ENCODE data around the gene SLC35E2B.
A peak's percentile ranks its signal among the peaks of the same experiment; 100 is the strongest.

Gene SLC35E2B

DNA sequence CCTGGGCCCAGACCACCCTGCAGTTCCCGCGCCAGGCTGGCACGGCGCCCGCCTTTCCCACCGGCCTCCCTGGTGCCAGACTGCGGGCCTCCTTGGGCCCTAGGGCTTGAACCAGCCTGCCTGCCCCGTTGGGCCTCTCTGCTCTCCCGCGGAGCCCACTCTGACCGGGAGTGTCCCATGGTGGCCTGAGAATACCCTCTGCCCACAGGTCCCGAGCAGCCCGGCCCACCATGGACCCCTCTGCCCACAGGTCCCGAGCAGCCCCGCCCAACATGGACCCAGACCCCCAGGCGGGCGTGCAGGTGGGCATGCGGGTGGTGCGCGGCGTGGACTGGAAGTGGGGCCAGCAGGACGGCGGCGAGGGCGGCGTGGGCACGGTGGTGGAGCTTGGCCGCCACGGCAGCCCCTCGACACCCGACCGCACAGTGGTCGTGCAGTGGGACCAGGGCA, 69.4 kb downstream of the SLC35E2B start:
- no peak for DNase-seq

DNA sequence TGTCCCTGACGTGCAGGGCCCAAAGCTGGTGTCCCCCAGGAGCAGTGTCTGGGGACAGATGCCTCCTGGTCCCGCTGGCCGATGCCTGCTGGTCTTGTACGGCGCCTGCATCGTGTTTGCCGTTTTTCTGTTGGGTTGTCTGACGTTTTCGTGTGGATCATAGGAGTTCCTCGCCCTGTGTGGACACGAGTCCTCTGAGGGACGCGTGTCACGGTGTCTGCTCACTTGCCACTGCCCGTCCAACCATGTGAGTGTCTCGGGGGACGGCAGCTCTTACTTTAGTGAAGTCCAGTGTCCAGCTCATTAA, 69.9 kb downstream of the SLC35E2B start:
- DNase-seq: no peak

DNA sequence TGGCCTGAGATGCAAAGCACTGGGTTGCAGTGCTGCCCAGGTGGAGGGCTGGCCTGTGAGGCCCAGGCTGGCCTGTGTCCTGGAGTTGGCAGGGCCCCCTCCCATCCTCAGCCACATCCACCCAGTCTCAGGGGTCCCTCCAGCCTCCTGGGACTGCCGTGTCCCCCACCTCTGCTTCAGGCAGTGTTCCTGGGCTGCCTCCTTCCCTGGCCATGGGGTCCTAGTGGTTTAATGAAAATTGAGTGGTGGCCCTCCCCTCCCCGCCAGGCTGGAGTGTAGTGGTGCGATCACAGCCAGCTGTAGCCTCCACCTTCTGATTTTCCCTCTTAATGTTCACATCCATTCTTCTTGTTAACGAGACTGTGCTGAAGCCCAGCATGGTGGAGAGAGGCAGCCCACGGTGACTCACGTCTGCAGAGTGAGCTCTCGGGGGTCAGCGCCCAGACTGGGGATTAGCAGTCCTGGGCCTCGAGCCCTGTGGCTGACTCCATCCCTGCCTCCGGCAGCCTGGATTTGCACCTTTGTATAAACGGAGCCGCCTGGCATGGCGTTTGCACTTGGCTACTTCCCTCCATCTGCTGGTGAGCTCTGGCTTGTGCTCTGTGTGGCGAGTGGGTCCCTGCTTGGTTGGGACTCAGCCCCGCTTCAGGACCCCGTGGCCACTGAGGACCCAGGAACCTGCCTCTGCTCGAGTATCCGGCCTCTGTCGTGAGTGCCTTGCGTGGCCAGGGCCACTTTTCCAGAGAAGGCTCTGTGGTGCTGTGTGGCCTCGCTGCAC, 70.4 kb downstream of the SLC35E2B start:
- no peak for DNase-seq

DNA sequence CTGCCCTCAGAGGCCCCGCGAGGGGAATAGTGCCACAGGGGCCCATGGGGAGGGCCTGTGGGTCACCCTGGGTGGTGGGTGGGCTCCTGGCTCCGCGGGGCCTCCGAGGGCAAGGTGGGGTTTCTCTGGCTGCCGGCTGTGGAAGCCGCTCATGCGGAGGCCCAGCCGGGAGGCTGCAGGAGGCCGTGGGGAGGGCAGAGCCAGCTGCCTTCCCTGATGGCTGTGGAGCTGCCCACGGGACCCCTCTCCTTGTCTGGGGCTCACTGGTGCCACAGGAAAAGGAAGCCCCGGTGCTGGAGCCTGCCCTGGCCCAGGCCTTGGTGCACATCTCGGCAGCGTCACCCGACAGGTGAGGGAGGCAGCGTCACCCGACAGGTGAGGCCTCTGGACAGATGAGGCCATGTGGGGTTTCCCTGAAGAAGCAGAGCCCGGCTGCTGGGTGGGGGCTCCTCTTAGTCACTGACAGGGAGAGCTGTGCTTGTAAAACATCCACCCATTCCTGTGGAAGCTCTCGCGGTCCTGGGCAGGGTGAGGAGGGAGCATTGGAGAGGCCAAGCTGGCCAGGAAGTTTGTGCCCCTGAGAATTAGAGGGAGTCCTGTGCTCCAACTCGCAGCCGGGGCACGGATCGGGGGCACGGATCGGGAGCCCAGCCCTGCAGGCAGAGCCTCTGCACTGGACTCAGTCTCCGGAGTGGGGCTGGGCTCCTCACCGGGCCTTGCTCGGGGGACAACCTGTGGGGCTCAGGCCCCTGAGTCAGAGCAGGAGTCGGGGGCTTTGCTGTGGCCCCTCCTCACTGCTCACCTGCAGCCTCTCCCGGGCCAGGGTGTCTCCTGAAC, 71.2 kb downstream of the SLC35E2B start:
- DNase-seq: no peak

DNA sequence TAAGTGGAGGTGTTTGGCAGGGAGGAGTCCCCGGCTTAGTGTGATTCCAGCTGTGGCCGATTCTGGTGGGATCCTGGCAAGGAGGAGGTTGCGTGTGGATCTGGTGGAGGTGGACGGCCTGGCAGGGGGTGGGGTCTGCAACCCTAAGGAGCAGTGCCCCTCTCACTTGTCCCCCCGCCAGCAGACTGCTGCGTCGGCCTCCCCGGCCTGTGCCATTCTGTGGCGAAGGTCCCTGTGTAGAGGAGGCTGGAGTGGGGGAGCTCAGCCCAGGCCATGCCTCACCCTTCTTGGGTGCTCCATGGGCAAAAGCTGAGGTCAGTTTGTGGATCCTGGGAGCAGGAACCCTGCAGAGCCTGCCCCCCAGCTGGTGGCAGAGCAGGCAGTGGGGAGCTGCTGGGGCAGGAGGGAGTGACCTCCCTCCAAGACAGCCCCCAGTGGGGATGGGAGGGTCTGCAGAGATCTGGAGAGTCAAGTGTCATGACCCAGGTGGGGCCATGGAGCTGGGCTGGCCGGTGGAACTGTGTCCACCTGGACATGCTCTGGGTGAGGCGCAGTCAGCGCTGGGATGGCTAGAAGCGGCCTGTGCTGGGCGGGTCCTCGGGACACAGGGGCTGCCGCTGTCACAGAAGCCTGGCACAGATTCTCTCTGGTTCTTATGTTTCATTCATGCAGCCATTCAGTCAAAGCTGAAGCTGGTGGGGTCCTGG, 72.0 kb downstream of the SLC35E2B start:
- no peak for DNase-seq

DNA sequence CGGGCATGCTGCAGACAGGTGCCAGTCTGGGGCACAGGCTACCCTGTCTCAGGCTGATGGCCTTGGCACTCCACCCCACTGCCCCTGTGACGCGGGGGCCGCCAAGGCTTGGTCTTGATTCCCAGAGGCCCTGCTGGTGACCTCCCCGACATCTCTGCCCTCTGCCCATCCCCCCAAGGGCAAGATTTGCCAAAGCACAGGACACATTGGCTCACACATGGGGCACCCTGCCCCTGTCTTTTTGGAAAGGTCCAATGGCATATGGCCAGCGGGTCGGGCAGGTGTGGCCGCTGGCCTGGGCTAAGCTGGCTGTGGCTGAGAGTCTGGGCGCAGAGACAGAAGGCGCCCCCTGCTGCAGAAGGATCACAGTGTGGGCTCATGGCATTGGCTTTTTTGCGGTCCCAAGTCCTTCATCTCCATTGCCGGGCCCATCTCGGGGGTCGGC, 72.7 kb downstream of the SLC35E2B start:
- no peak for DNase-seq

DNA sequence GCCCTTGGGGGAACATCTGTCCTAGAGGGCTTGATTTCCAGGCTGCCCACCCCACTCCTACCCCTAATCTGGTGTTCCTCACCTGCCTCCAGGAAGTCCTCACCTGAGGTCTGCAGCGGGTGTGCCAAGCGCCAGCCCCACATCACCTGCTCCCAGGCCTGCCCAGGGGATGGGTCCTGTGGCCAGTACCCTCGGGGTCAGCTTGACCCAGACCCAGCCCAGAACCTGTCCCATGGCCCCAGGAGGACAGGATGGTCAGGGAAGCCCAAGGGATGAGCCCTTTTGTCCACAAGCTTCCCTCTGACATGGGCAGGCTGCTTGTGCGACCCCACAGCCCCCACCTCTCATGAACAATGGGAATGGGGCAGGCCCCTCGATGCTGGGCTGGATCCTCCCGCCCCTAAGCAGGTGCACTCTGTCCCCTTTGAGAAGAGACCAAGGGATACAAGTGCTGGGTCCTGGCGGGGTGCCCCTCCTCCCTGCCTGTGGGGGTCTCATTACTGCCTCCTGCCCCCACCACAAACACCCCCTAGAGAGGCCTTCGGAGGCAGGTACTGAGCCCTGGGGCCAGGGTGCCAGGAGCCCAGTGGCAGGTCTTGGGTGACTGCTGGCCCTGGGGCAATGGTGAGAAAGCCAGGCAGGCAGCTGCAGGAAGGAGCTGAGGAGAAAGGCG, 74.1 kb downstream of the SLC35E2B start:
- DNase-seq: no peak

DNA sequence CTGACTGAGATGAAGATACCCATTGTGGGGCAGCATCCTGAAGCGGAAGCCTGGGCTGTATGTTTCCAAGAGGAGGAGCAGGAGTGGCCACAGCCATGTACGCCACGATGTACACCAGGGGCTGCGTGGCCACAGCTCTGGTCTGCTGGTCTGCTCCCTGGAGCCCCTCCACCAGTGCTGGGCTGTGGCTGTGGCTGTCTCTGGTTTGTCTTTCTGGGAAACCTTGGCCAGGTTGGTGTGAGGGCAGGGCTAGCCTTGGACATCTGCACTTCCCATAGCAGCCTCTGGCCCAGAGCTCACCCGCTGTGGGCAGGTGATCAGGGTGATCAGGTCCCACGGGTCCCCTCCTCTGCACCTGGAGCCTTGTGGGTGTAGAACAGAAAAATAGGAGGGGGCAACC, 74.7 kb downstream of the SLC35E2B start:
- no peak for DNase-seq

DNA sequence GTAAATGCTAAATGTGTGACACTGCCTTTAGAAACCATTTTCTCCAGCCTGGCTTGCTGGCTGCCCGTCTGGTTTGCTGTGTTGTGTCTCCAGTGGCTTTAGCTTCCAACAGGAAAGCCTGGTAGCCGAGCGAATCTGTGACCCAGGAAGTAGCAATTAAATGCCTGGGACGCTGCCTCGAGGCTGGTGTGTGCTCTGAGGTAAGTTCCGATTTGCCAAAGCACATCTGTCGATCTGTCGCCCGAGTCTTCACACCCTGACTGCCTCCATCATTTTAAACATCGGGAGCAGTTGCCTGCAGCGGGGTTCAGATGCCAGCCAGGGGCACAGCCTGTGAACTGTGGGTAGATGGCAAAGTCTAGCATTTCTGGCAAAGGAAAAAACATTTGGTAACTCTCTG, 75.1 kb downstream of the SLC35E2B start:
- DNase-seq: no peak

DNA sequence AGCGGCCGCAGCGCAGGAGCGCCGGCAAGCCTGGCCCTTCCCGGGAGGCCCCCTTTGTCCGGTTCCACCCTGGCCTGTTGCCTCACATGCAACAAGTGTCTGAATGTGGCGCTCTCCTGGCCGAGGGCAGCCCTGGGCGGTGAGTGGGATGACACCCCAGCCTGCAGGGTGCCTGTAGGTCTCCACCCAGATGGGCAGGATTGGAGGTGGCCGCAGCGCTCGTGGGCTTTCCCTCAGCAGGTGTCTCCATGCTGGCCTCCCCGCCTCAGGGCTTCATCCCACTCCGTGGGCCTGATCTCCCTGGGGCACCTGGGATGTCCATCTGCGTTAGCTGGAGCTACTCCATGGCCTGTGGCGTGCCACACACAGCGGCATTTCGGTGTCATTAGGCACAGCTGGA, 75.8 kb downstream of the SLC35E2B start:
- no peak for DNase-seq

DNA sequence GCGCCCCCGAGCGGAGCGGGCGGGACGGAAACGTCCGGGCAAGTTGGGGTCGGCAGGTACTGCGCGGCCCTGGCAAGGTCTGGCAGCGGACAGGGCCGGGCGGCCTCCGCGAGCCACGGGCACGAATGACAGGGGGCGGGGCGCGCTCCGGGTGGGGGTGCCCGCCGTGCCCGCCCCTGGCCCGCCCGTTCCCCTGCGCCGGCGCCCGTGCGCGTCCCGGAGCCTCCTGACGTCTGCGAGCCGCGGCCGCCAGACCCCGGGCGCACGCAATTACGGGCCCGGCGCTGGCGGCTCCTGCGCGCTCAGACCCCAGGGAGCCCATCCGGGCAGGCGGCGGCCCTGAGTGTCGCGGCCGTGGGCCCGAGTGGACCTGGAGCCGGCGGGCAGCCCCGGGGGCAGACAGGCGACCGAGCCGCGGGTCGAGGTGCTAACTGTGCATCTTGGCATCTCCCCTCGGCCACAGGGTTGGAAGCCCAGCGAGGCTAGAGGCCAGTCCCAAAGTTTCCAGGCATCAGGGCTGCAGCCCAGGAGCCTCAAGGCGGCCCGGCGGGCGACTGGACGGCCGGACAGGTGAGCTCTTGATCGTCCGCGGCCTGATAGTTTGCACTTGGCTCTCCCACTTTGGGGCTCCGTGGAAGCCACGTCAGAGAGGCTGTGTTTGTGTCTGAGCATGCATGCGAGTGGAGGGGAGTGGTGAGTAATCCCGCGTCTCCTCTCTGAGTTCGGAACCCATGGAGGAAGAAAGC, 76.4 kb downstream of the SLC35E2B start:
- DNase-seq: peak; percentile 63

DNA sequence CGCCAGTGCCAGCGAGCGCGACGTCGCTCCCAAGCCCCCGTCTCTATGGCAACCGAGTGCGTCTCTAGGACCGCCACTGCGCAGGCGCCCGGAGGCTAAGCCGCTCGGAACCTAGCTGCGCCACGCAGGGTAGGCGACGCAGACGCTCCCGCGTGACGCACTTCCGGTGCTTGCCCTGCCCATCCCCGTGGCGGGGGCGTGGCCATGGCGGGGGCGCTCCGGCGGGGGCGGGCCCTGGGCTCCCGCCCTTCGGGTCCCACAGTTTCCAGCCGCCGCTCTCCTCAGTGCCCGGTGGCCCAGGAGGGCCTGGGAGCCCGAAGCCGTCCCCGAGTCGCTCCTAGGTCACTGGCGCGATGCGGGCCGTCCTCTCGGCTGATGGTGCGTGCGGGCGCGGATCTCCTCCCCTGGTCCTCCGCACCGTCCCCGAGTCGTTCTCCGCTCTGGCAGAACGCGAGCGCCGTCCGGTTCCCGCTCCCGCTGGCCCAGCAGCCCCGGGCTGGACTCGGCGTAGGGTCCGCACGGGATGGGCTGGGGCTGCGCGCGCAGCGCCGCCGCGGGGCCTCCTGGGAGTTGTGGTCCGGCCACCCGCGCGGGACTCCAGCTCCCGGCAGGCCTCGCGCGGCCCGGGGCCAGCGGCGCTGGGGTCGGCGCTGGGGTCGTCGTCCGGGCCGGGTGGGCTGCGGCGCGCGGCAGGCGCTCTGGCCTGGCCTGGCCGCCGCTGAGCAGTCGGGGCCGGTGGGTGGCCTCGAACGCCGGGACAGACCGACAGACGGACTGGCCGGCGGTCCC, 77.1 kb downstream of the SLC35E2B start, which contains the start of gene MIB2:
Gene MIB2 (plus strand): TSS at position 245 of the 789 bp plus-strand sequence. CDS start 7,953 bp downstream, outside the sequence.
- DNase-seq: peak; percentile 99

DNA sequence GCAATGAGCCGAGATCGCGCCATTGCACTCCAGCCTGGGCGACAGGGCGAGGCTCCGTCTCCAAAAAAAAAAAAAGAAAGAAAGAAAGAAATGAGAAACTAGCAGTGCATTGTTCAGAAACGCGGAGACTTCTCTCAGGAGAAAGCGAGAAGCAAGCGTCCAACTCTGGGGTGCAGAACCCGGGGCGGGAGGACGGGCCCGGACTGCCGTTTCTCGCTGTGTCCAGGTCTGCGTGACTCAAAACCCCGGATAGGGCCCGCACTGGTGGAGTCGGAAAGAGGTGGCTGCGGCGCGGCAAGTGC, 77.7 kb downstream of the SLC35E2B start:
- no peak for DNase-seq

DNA sequence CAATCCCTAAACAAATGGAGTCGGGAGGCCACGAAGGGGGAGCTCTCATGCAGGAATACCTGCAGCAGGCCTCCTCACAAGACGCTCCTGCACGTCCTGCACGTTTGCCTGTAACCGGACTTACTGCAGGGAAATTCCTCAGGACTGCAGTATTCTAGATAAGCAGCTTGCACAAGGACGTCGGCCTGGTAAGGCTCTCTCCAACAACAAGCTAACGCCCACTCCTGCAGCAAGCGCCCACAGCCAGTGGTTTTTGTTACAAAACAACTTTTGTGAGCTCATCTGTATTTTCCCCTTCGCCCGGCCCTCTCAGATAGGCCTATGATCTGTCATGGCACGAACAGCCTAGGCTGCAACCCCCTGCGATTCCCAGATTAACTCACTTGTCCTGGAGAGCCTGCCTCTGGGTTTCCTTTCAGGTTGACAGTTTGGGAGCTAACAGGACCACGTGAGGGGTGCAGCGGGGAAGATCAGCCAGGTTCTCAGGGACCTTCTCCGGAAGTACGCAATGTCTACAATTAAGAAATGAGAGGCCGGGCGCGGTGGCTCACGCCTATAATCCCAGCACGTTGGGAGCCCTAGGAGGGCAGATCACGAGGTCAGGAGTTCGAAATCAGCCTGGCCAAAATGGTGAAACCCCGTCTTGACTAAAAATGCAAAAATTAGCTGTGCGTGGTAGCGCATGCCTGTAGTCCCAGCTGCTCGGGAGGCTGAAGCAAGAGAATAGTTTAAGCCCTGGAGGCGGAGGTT, 78.2 kb downstream of the SLC35E2B start:
- DNase-seq: peak; percentile 71

DNA sequence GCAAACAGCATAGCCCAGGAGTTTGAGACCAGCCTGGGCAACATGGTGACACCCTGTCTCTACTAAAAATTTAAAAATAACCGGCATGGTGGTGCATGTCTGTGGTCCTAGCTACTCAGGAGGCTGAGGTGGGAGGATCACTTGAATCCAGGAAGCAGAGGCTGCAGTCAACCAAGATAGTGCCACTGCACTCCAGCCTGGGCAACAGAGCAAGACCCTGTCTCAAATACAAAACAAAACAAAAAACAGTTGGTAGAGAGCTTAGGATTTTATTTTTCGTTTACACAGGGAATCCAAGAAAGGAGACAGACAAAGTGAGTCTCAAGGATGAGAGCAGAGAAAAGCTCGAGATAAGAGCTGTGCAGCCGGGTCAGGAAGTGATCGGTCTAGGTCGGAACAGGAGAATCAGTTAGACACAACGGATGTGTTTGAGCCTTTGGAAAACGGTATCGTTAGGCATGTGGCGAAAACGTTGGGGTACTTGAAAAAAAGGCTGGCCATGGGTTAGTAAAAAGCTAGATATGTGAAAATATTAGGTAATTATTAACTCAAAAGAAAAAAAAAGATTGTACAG, 79.0 kb downstream of the SLC35E2B start:
- DNase-seq: no peak

DNA sequence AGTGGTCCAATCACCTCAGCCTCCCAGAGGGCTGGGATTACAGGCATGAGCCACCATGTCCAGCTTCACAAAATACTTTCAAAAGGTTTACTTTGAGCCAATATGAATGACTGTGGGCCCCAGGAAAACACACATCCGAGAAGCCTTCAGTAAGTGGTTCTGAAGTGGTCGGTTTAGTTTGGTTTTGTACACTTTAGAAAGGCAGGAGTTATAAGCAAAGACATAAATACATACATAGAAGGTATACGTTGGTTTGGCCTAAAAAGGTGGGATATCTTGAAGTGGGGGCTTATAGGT, 80.5 kb downstream of the SLC35E2B start:
- no peak for DNase-seq

DNA sequence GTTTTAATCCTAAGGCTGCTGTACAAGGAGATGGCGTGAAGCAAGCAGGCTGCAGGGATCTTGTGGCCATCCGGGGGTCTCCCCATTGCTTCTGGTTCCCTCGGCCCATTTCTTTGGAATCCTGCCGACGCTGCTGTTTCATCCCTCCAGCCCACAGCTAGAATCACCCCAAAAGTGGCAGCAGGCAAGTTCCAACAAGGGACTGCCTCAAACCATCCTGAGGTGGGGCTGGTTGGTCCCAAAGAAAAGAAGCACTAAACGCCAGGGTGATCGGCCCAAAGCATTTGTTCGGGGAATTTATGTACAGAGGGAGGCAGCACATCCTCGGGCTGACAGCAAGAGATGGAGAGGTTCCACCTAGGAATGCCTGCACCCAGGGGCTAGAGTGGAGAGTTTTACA, 81.8 kb downstream of the SLC35E2B start:
- no peak for DNase-seq

DNA sequence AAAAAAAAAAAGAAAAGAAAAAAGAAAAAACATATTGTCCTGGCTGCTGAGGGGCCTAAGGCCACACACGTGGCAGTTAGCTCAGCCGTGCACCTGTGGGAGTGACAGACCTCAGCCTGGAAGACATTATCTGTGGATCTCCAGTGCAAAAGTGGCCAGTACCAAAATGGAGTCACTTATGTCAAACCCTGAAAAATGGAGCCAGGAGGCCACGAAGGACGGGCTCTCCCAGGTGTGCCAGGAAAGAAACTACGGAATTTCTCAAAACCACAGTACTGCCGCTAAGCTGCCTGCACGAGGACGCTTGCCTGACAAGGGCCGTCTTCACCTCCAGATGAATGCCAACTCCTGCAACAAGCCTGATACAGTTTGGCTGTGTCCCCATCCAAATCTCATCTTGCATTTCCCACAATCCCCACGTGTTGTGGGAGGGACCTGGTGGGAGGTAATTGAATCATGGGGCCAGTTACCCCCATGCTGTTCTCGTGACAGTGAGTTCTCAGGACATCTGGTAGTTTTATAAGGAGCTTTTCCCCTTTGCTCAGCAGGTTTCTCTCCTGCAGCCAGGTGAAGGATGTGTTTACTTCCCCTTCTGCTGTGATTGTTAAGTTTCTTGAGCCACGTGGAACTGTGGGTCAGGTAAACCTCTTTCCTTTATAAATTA, 82.6 kb downstream of the SLC35E2B start:
- no peak for DNase-seq
